Neural cell (in vitro differentiated cells): Measurements from ENCODE around the gene UBXN2A. TPM values are rescaled to one million over a fixed set of nuclear protein-coding genes. Genes with fewer than 3 reads are reported as not detected.

Experiments
- H2AFZ ChIP-seq: fragments of 200-600, 300-800 bp; sonication (generic), shearing (Covaris generic); 2 replicates; pipeline ENCODE4 v1.6.0; 2014; ENCODE audit warnings: low read depth, mild to moderate bottlenecking, antibody characterized with exemption, low read length, moderate library complexity
- H3F3A ChIP-seq: fragments of 200-600 bp; shearing (Covaris generic); 2 replicates; pipeline ENCODE4 v1.6.1; 2016; ENCODE audit warnings: mild to moderate bottlenecking, moderate library complexity, mixed read lengths, antibody characterized with exemption, low read length; ENCODE audit not compliant: insufficient read depth, poor library complexity, severe bottlenecking
- H3K27ac ChIP-seq: fragments of 200-600, 300-800 bp; sonication (generic), shearing (Covaris generic); 2 replicates; pipeline ENCODE4 v1.5.1; 2014; ENCODE audit warnings: mild to moderate bottlenecking, low read length, moderate library complexity
- H3K27me3 ChIP-seq: fragments of 300-800, 200-600 bp; sonication (generic), shearing (Covaris generic); 2 replicates; pipeline ENCODE4 v1.6.0; 2014; ENCODE audit warnings: mild to moderate bottlenecking, low read depth, low read length, moderate library complexity; ENCODE audit not compliant: insufficient read depth
- H3K36me3 ChIP-seq: fragments of 300-800, 200-600 bp; sonication (generic), shearing (Covaris generic); 2 replicates; pipeline ENCODE4 v1.5.1; 2014; ENCODE audit warnings: mild to moderate bottlenecking, antibody characterized with exemption, low read length, moderate library complexity; ENCODE audit not compliant: insufficient read depth
- H3K4me2 ChIP-seq: fragments of 300-800, 200-600 bp; sonication (generic), shearing (Covaris generic); 2 replicates; pipeline ENCODE4 v1.6.0; 2014; ENCODE audit warnings: mild to moderate bottlenecking, low read length
- H3K4me3 ChIP-seq: fragments of 300-800, 200-600 bp; sonication (generic), shearing (Covaris generic); 2 replicates; pipeline ENCODE4 v1.5.1; 2014; ENCODE audit warnings: mild to moderate bottlenecking, low read length, moderate library complexity
- H3K79me2 ChIP-seq: fragments of 200-600 bp; shearing (Covaris generic); replicated peaks from 2 replicates; pipeline ENCODE4 v1.6.0; 2014; ENCODE audit warnings: mild to moderate bottlenecking, low read length, moderate library complexity; ENCODE audit not compliant: insufficient read depth
- H3K9ac ChIP-seq: fragments of 300-800, 200-600 bp; sonication (generic), shearing (Covaris generic); 2 replicates; pipeline ENCODE4 v1.6.1; 2016; ENCODE audit warnings: mild to moderate bottlenecking, low read length, mixed read lengths
- H3K9me2 ChIP-seq: fragments of 200-600 bp; shearing (Covaris generic); 2 replicates; pipeline ENCODE4 v1.6.1; 2016; ENCODE audit warnings: mild to moderate bottlenecking, low read length, mixed read lengths; ENCODE audit not compliant: insufficient read depth
- H3K9me3 ChIP-seq: fragments of 200-600, 300-800 bp; sonication (generic), shearing (Covaris generic); 2 replicates; pipeline ENCODE4 v1.6.1; 2016; ENCODE audit warnings: mild to moderate bottlenecking, mixed run types, low read length, moderate library complexity, mixed read lengths
- H4K20me1 ChIP-seq: fragments of 200-600 bp; shearing (Covaris generic); 2 replicates; pipeline ENCODE4 v1.6.1; 2016; ENCODE audit warnings: mild to moderate bottlenecking, mixed run types; ENCODE audit not compliant: insufficient read depth
- CTCF ChIP-seq: fragments of 450-650 bp; IDR thresholded peaks from 2 replicates; pipeline ENCODE4 v1.5.1; 2014; ENCODE audit warnings: antibody characterized with exemption, mild to moderate bottlenecking, moderate library complexity; ENCODE audit not compliant: poor library complexity, severe bottlenecking
- EP300 ChIP-seq: fragments of 450-650 bp; conservative IDR thresholded peaks from 2 replicates; pipeline ENCODE4 v1.6.1; 2014; ENCODE audit warnings: antibody characterized with exemption, mild to moderate bottlenecking, moderate library complexity; ENCODE audit not compliant: poor library complexity, severe bottlenecking
- EZH2 ChIP-seq: fragments of 200-600, 300-800 bp; shearing (Covaris generic), sonication (generic); IDR thresholded peaks from 2 replicates; pipeline ENCODE4 v1.6.1; 2014; ENCODE audit warnings: antibody characterized with exemption, low read length, borderline replicate concordance, mild to moderate bottlenecking; ENCODE audit not compliant: insufficient read depth, poor library complexity, severe bottlenecking
- MXI1 ChIP-seq: fragments of 450-650 bp; conservative IDR thresholded peaks from 2 replicates; pipeline ENCODE4 v1.6.1; 2014; ENCODE audit warnings: antibody characterized with exemption, mild to moderate bottlenecking; ENCODE audit not compliant: poor library complexity, severe bottlenecking
- POLR2AphosphoS5 ChIP-seq: IDR thresholded peaks from 2 replicates; pipeline ENCODE4 v1.6.1; 2012
- RAD21 ChIP-seq: fragments of 450-650 bp; conservative IDR thresholded peaks from 2 replicates; pipeline ENCODE4 v1.6.1; 2014; ENCODE audit warnings: antibody characterized with exemption, mild to moderate bottlenecking, moderate library complexity
- REST ChIP-seq: IDR thresholded peaks from 2 replicates; pipeline ENCODE4 v1.6.1; 2012; ENCODE audit warnings: borderline replicate concordance
- SMC3 ChIP-seq: fragments of 450-650 bp; conservative IDR thresholded peaks from 2 replicates; pipeline ENCODE4 v1.6.1; 2014; ENCODE audit warnings: antibody characterized with exemption, mild to moderate bottlenecking, moderate library complexity; ENCODE audit not compliant: poor library complexity
- TAF1 ChIP-seq: IDR thresholded peaks from 2 replicates; pipeline ENCODE4 v1.6.1; 2012; ENCODE audit warnings: low read depth
- polyA plus RNA-seq: library from polyadenylated mRNA; depleted of rRNA; stranded (reverse); fragments of >200 nt; gene quantifications from 2 replicates; pipeline ENCODE4 v1.2.3, GENCODE V29; 2014

The UBXN2A gene
- polyA plus RNA-seq, 1 donor from 2014 or later, result 11.0 TPM

- Histone ChIP-seq H3K79me2 (no peaks in the 10 kb centered on the region), H2AFZ (no peak overlapping the region), H3K4me2 (no peak overlapping the region), H3K9me2 (no peaks in the 10 kb centered on the region), H4K20me1 (no peaks in the 10 kb centered on the region), H3K27me3 (no peaks in the 10 kb centered on the region), H3K27ac (no peak overlapping the region), H3K36me3 (no peaks in the 10 kb centered on the region), H3K9me3 (no peaks in the 10 kb centered on the region), H3F3A (no peaks in the 10 kb centered on the region), H3K9ac (no peak overlapping the region), H3K4me3 (no peak overlapping the region)
- TF ChIP-seq SMC3 (no peak), EZH2 (no peak), EP300 (no peak), RAD21 (no peak)
Observed at GRCh38 chr2:24016853-24017703, 76.8 kb downstream of the UBXN2A start.

GRCh38 chr2:24017711-24018110 lies 77.4 kb downstream of the UBXN2A start:
- no peaks in the 10 kb centered on the region for H3K9me3 ChIP-seq
- H3K79me2 ChIP-seq, result no peaks in the 10 kb centered on the region
- H4K20me1 ChIP-seq, result no peaks in the 10 kb centered on the region
- H2AFZ ChIP-seq, result no peak overlapping the region
- no peak for TF ChIP-seq SMC3
- TF ChIP-seq TAF1, result no peak
- no peak for TF ChIP-seq EZH2
- no peak for TF ChIP-seq CTCF
- TF ChIP-seq EP300, result no peak
- no peak for TF ChIP-seq MXI1
- no peak for TF ChIP-seq RAD21
- TF ChIP-seq REST, result no peak
- TF ChIP-seq POLR2AphosphoS5, result no peak
- no peaks in the 10 kb centered on the region for H3K36me3 ChIP-seq
- no peak overlapping the region for H3K4me3 ChIP-seq
- H3K9me2 ChIP-seq, result no peaks in the 10 kb centered on the region
- no peak overlapping the region for H3K9ac ChIP-seq
- no peaks in the 10 kb centered on the region for H3F3A ChIP-seq
- no peaks in the 10 kb centered on the region for H3K27me3 ChIP-seq
- no peak overlapping the region for H3K4me2 ChIP-seq
- H3K27ac ChIP-seq, result no peak overlapping the region
